ENCODE measurements around the gene ASCL5.

- no peak for TF ChIP-seq CTCF (IDR thresholded peaks at IDR 0.05)
- TF ChIP-seq POLR2A (IDR thresholded peaks at IDR 0.05): no peak
These were observed 14.1 kb downstream of the ASCL5 start for GRCh38 chr1:201112926-201113325.
